ENCODE results near the gene LYZL6.

LYZL6 gene

DNA sequence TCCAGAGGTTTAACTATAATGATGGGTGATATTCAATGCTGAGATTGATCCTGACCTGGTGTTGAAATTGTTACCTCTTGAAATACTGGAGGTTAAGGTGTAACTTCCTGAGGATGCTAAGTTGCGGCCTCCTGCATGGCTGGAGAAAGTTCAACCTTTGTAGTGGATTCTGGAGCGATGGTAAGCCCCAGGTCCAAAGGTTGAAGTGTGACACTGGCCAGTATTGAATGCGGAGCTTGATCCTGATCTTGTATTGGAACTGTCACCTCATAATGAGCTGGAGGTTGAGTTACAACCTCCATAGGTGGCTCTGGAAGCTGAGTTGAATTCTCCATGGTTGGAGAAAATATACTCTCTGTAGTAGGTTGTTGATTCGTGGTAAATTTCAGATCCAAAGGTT is 29.9 kb downstream of the LYZL6 start:
- no peak overlapping the region for H3K27ac ChIP-seq
- no peak for DNase-seq (ENCODE audit: low spot score)
- TF ChIP-seq, protein P1, sequence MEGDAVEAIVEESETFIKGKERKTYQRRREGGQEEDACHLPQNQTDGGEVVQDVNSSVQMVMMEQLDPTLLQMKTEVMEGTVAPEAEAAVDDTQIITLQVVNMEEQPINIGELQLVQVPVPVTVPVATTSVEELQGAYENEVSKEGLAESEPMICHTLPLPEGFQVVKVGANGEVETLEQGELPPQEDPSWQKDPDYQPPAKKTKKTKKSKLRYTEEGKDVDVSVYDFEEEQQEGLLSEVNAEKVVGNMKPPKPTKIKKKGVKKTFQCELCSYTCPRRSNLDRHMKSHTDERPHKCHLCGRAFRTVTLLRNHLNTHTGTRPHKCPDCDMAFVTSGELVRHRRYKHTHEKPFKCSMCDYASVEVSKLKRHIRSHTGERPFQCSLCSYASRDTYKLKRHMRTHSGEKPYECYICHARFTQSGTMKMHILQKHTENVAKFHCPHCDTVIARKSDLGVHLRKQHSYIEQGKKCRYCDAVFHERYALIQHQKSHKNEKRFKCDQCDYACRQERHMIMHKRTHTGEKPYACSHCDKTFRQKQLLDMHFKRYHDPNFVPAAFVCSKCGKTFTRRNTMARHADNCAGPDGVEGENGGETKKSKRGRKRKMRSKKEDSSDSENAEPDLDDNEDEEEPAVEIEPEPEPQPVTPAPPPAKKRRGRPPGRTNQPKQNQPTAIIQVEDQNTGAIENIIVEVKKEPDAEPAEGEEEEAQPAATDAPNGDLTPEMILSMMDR (conservative IDR thresholded peaks at IDR 0.05; ENCODE audit: low read depth) = no peak
- CTCF ChIA-PET = interaction anchor here (0.7 kb wide), 1 partner anchor 17 kb away, joined by 3 read pairs; no protein-coding TSS in a partner anchor
- POLR2A ChIA-PET (ENCODE audit: low non-redundant PET) = no interaction called here

DNA sequence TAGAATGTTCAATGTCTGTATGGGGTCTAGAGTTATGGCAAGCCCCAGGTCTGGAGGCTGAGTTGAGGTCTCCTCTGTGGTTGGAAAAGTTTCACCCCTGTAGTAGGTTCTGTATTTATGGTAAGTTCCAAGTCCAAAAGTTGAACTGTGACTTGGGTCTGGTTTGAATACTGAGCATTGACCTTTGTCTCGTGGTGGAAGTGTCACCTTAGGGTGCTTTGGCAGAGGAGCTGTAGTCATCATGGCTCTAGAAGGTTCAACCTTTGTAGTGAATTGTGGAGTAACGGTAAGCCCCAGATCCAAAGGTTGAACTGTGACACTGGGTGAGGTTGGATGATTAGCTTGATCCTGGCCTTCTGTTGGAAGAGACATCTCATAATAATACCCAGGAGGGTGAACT is 30.6 kb downstream of the LYZL6 start:
- CTCF ChIA-PET = interaction anchor here (0.7 kb wide), 1 partner anchor 17 kb away, joined by 3 read pairs; no protein-coding TSS in a partner anchor
- TF ChIP-seq, protein P1 (conservative IDR thresholded peaks at IDR 0.05; ENCODE audit: low read depth) = no peak
- H3K27ac ChIP-seq = no peak overlapping the region
- DNase-seq (ENCODE audit: low spot score) = no peak
- POLR2A ChIA-PET (ENCODE audit: low non-redundant PET) = no interaction called here

DNA sequence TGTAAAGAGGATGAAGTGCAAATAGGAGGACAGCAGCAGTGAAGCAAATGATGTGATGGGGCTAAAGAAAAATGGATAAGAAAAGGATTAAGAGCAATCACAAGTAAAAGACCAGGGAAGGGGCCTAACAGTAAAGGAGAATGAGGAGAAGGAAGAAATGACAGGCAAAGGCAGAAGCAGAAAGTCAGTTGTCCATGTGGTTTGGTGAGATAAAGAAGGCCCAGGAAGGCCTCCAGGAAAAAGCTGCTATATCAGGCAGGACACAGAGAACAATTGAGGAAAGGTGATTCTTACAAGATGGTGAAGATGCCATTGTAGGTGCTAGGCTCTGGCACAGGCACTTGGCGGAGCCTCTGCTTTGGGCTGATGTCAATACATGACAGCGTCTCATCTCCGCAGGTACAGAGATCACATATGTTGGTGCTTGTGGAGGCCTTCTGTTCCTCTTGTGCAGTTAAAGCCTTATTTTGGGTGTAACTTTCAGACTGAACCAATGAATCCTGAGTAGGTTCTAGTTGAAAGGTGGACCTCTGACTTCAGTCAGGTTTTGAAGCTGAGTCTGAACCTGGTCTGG is 31.1 kb downstream of the LYZL6 start:
- TF ChIP-seq, protein P1 (conservative IDR thresholded peaks at IDR 0.05; ENCODE audit: low read depth) = no peak
- H3K27ac ChIP-seq = no peak overlapping the region
- POLR2A ChIA-PET (ENCODE audit: low non-redundant PET) = no interaction called here
- no peak for DNase-seq (ENCODE audit: low spot score)
- CTCF ChIA-PET = no interaction called here

DNA sequence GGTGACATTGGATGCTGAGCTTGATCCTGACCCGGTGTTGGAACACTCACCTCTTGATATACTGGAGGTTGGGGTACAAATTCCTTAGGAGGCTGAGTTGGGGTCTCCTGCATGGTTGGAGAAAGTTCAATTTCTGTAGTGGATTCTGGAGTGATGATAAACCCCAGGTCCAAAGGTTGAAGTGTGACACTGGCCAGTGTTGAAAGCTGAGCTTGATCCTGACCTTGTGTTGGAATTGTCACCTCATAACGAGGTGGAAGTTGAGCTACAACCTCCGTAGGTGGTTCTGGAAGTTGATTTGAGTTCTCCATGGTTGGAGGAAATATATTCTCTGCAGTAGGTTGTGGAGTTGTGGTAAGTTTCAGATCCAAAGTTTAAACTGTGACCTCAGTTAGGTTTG is 34.1 kb downstream of the LYZL6 start:
- no peak overlapping the region for H3K27ac ChIP-seq
- DNase-seq (ENCODE audit: low spot score) = no peak
- ChIA-PET CTCF (no interaction called here), POLR2A (ENCODE audit: low non-redundant PET) (no interaction called here)
- TF ChIP-seq, protein P1 (conservative IDR thresholded peaks at IDR 0.05; ENCODE audit: low read depth) = no peak

DNA sequence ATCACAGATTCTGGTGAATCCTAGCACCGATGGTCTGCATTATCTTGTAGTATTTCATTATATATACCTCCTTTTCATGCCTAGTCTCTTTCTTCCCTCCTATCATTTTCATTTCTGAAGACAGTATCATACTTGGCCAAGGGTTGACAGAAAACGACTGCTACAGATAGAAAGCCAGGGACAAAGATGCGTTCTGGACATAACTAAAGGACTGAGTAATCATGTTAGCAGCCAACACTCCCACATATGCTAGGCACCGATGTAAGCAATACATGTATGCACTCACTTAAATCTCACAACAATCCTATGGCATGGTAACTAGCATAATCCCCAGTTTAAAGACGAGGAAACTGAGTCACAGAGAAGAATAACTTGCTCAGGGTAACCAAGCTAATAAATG is 35.8 kb downstream of the LYZL6 start:
- POLR2A ChIA-PET (ENCODE audit: low non-redundant PET) = no interaction called here
- CTCF ChIA-PET = interaction anchor here (0.6 kb wide), 1 partner anchor 76 kb away, joined by 3 read pairs; no protein-coding TSS in a partner anchor
- no peak for DNase-seq (ENCODE audit: low spot score)
- no peak overlapping the region for H3K27ac ChIP-seq
- TF ChIP-seq, protein P1 (conservative IDR thresholded peaks at IDR 0.05; ENCODE audit: low read depth) = no peak

DNA sequence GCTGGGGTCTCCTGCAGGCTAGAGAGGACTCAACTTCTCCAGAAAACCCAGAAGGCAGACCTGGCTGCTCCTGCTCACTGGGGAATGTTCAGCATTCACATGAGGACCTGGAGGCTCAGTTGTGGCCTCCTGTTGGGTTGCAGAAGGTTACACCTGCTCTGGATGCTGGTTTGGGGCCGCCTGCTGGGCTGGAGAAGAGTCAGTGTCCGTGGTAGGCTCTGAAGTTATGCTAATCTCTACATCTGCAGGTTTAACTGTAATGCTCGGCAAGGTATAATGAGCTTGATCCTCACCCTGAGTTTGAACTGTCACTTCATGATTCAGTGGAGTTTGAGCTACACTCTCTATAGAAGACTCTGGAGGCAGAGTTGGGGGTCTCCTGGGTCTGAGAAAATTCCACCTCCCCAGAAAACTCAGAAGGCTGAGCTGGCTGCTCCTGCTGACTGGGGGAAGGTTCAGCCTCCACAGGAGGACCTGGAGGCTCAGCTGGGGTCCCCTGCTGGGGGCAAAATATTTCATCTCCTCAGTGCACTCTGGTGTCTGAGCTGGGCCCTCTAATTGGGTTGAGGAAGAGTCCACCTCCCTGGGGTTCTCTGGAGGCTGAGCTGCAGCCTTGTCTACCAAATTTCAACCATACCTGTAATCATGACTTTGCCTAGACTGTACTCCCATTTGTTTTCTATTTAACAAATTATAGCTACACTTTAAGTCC is 36.4 kb downstream of the LYZL6 start:
- ChIA-PET POLR2A (ENCODE audit: low non-redundant PET) (no interaction called here), CTCF (no interaction called here)
- TF ChIP-seq, protein P1 (conservative IDR thresholded peaks at IDR 0.05; ENCODE audit: low read depth) = no peak
- H3K27ac ChIP-seq = no peak overlapping the region
- no peak for DNase-seq (ENCODE audit: low spot score)

All from RWPE1 (cell line).